Heart left ventricle (tissue), 13 donors: ENCODE results near the gene GCH1.

ENCODE experiments used
- CTCF ChIP-seq, 12 donors: fragments of 200-600 bp; sonication (generic) in 4 of 12; IDR thresholded peaks; one replicate each; pipeline versions ENCODE4 v1.5.0 to v1.8.0; 2018 to 2022; ENCODE audit warnings: antibody characterized with exemption in 12 of 12, mild to moderate bottlenecking in 5 of 12
- POLR2A ChIP-seq, 2 donors: fragments of 450-650 bp; IDR thresholded peaks; one replicate each; pipeline ENCODE4 v1.6.1; 2017; ENCODE audit warnings: antibody characterized with exemption in 2 of 2, mild to moderate bottlenecking in 2 of 2, moderate library complexity in 2 of 2
- donor health status: ischemic (EF 13 %, LVEDD 7.1; RV severe dilation, severe dysfunction).
- donor health status: DM: no; HTN: yes; CAD: no.
- donor health status: DM: no; HTN: no; CAD: no.
- donor health status: ischemic (EF 25% LVEDD 6.9; RV normal size, moderate dysfunction).
- donor health status: ischemic (EF 25% LVEDD 5.7; RV mildly dilated, moderate dysfunction).
- donor health status: ischemic (EF 35%, LVEDD 5.7; RV mildly dilated, moderate dysfunction).
- donor health status: nonischemic (EF 11% LVEDD 7.7; RV severe dilation, severe dysfunction).
- donor health status: DM: yes; HTN: yes; CAD: no.
- donor health status: PGD.
- donor health status: ischemic (EF 29% LVEDD 5.4; RV normal size, mild dysfunction).
- donor health status: nonischemic (EF 23%, LVEDD 6.1; RV moderate dilation, normal function).

- no peak for TF ChIP-seq CTCF (IDR thresholded peaks at IDR 0.05)
- TF ChIP-seq POLR2A (IDR thresholded peaks at IDR 0.05): no peak
These were observed 43.9 kb upstream of the GCH1 start for GRCh38 chr14:54946500-54946899.
